HK-2 (cell line): ENCODE data around the gene CD38.
"Not testable (repeated sequence)": the region's sequence is repeated elsewhere in the genome, so short reads cannot be mapped to it uniquely, and the experiment has no call there.

Experiments used
- DNase-seq: peaks from one replicate; pipeline ENCODE4 v3.0.0-alpha.2; 2018; ENCODE audit not compliant: unreplicated experiment

The CD38 gene

DNA sequence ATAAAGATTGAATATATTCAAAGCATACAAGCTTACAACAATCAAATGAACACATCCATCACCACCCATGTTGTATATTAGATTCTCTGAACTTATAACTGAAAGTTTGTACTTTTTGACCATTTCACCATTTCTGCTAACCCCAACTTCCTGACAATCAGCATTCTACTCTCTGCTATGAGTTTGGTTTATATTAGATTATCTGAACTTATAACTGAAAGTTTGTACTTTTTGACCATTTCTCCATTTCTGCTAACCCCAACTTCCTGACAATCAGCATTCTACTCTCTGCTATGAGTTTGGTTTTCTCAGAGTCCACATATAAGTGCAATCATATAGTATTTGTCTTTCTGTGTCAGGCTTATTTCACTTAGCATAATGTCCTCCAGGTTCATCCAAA lies 15.7 kb upstream of the CD38 start:
- DNase-seq, result not testable (repeated sequence)

DNA sequence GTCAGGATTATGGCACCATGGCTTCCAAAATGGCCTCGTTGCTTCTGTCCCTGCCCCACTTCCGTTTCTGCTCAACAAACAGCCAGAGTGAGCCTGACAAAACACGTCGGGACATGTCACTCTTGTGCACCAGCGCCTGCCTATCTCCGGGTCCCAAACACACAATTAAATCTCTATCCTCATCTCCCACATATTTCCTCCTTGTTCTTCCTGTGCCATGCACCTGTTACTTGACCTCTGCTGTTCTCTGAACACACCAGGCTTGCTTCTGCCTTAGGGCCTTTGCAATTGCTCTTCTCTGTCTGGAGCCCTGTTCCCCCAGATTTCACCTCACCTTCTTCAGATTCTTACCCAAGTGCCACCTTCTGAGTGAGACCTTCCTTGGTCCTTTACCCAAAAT lies 12.7 kb upstream of the CD38 start:
- DNase-seq, result no peak

DNA sequence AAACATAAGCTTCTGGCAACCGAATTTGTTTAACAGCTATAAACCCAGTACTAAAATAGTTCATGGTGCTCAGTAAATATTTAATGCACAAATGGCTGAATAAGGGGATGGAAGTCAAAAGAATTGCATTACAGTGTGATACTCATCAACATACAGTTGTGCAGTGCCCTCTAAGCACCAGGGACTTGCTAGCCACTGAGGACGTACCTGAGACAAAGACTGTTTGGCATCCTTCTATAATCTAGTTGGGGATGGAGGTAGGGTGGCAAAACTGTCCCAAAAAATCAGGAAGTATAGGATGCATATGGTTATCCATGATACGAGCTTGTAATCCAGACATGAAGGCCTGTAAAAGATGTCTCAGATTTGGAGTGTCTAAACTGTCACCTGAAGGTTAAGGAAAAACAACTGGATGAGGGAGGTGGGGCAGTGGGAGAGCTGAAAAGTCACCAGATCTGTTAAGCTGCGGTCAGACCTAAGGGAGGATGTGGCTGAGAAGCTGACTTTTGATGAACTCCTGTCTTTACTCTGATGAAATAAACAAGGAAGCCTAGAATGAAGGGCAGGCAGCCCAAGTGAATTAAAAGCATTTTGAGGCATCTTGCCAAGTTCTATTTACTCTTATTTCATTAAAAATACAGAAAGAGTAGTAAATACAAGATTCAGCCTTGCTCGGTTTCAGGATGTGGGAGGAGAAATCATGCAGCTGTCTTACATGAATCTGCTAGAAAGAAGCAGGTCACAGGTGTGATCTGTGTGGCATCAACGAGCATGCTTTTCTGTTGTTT lies 12.0 kb upstream of the CD38 start:
- no peak for DNase-seq

DNA sequence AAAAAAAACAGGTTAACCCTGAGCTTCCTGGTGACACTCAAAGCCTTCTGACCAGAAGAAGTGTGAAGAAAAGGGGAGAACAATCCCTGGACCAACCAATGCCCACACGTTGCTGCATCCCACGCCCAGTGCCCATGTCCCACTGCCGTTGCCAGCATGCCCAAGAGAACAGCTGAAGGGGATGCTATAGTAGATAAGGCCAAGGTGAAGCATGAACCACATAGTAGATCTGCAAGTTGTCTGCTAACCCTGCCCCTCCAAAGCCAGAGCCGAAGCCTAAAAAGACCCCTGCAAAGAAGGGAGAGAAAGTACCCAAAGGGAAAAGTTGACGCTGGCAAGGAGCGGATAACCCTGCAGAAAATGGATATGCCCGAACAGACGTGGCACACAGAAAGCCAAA lies 11.3 kb upstream of the CD38 start:
- DNase-seq, result no peak

DNA sequence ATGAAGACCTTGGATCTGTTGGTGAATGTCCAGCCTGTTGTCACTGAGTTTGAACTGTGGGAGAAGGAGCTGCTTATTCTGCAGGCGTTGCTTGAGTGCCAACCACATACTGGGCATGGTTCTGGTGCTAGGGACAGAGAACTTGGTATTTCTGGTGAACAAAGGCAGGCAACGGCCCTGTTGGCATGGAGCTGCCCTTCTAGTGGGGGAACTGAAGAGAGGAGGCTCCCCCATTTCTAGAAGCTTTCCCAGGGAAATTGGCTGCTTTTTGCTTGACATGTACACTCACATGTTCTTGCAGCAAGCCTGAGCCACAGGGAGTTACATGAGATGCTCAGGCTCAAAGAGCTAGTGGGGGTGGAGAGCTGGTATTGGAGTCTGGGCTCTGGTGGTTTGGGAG lies 8.9 kb upstream of the CD38 start:
- DNase-seq, result no peak

DNA sequence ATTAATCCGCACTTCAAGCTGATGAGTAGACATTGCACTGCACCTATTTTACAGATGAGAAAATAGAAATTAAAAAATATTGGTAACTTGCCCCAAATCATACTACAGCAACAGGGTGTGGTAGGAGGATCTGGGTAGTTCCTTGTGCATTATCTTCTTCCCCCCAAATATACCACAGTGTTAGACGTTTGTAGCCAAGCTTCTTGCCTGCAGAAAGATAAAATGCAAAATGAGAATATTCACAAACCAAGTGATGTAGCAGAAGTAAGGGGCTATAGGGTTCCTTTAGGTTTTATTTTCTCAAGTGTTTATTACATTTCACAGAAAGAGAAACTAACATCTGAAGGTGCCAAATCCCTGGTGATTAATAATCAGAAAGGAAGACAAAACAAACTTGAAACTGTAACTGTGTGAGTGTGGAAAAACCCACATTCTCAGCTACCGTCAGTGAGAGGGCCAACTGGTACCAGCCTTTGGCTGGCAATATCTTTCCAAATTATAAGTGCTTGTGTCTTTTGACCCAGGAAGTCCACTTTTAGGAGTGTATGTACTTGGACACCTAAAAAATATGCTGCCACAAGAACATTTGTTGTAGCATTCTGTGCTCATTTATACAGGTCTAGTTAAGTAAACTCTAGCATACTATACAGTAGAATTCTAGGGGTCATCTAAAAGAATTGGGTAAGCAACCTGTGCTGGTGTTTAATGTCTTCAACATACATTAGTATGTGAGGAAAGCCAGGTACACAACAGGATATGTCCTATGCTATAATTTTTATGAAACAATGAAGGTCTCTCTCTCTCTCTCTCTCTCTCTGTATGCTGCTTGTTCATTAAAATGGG lies 6.7 kb upstream of the CD38 start:
- DNase-seq, result no peak

DNA sequence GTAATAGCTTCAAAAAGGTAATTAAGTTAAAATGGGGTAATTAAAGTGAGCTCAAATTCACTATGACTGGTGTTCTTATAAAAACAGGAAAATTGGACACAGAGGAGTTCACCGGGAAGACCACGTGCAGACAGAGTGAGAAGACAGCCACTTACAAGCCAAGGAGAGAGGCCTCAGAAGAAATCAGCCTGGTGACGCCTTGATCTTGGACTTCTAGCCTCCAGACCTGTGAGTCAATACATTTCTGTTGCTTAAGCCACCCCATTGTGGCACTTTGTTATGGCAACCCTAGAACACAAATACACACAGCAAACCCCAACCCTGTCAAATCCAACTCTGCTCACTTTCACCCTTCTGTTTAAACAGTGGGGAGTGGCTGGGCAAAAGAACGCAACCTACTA lies 4.1 kb upstream of the CD38 start:
- DNase-seq, result no peak

DNA sequence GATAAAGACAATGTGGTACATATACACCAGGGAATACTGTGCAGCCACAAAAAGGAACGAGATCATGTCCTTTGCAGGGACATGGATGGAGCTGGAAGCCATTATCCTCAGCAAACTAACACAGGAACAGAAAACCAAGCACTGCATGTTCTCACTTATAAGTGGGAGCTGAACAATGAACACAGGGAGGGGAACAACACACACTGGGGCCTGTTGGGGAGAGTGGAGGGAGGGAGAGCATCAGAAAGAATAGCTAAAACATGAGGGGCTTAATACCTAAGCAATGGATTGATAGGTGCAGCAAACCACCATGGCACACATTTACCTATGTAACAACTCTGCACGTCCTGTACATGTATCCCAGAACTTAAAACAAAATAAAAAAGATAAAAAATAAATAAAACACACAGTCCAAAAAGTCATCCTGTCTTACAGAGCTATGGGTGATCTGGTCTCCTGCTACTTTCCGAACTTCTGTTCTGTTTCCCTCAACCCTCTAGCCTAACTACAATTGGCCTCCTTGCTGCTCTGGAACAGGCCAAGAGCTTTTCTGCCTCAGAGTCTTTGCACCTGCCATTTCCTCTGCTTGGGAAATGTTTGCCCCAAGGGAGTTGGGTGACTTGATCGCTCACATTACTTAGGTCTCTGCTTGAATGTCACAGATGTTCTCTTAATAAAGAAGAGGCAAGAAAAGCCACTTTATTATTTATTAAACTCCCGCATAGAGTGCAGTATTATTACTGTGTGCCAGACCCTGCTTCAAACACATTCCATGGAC lies 1.1 kb upstream of the CD38 start:
- no peak for DNase-seq

DNA sequence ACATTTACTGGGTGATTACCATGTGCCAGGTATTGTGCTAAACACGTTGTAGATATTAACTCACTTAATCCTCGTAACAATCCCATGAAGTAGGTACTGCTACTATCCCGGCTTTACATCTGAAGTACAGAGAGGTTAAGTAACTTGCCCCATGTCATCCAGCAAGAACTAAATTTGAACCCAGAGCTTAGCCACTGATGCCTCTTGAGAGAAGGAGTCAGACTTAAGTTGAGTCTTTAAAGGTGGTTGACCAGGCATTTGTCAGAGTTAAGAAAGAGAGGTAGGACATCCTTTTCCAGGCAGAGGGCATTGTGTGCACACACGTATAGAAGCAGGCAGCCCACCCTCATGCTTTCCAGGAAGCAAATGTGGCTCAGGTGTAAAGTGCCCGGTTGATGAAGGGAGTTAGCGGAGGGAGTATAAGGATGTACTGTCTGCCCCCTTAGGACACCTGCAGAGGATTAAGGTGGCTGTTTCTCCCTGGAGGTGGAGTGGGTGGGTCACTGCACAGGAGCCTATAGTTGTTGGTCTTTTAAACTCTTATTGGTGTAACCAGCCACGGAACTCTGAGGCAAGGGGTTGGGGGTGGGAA lies 335 bp upstream of the CD38 start:
- no peak for DNase-seq

DNA sequence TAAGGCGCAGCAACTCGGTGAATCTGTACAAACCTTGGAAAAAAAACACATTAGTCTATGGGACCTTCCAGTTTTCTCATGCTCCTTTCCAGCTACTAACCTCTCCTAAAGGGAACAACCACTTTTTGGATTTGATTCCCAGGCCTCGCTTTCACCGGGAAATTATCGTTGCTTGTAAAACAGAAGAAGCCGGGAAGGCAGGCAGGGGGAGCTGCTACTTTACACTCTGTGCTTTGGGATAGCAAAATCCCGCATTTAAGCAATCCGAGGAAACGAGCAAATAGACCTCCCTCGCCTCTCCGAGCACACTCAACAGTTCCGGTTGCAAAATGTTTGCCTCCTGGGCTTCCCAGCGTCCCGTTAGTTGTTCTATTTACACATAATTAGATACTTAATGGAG lies 1.2 kb downstream of the CD38 start:
- peak; percentile 33 for DNase-seq

DNA sequence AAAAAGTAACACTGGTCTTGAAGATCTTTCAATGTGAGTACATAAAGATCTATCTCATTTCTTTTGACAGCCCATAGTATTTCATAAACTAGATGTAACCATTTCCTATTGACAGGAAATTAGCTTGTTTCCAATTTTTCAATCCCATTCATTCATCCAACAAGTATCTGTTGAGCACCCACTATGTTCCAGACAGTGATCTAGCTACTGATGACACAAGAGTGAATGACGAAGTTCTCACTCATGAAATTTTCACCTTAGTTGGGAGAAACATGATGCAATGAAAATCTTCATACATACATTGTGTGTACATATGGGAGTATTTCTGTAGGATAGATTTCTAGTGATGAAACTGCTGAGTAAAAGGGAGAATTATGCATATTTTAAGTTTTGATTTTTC lies 1.7 kb downstream of the CD38 start:
- no peak for DNase-seq

DNA sequence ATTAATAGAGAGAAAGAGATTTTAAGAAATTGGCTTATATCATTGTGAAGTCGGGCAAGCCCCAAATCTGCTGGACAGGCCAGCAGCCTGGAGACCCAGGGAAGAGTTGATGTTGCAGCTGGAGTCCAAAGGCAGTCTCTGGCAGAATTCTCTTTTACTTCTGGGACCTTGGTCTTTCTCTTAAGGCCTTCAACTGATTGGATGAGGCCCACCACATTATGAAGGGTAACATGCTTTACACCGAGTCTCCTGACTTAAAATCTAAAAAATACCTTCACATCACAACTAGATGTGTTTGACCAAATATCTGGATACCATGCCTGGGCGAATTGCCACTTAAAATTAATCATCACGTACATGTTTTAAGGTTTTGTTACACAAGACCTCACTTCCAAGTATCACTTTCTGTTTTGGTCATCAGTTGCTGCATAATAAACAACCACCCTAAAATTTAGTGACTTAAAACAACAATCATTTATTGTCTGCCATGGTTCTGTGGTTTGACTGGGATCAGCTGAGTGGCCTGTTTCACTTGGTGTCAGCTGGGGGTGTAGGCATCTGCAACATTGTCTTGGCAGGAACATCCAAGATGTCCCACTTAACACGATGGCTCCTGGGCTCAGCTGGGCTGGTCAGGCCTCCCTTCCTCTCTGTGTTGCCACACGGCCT lies 3.4 kb downstream of the CD38 start:
- DNase-seq, result no peak

DNA sequence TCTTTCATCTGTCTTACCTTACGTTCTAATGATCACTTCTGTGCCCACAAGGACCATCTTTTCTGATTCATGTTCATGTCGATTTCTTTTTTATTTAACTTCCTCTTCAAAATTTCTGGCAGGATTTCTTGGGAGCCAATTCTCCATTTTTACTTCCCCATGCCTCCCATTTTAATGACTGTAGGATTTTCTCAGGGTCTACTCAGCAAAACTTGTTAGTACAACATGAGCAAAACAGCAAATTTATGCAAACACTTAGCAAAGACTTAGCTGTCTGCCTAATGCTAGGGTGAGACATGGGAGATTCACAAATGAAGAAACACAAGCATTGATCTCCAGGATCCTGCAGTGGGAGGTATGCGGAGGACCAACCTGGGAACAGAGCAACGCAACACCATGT lies 5.5 kb downstream of the CD38 start:
- DNase-seq, result no peak

DNA sequence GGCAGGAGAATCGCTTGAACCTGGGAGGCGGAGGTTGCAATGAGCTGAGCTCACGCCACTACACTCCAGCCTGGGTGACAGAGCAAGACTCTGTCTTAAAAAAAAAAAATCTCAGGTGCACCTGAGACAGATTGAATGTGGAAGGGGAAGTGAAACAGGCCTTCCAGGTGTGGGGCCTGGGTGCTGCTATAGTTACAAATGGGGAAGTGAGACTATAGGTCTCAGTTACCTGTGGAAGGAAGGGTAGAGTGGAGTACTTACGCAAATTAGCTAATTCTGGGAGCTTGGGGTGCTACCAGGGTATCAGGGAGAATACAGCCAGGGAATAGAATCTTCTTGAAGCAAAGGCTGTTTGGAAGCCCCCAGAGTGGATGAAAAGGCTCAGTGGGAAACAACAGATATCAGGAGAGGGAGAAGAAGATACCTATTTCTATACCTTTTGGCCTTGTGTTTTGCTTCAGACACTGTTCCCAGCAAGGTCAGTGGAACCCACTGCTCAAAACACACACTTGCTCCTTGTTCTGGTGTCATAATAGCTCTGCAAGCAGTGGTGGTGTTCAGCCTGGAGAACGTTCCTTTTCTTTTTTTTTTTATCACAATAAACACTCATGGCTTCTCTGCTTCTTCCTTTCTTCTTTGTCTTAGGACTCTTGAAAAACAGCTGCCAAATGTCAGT lies 7.0 kb downstream of the CD38 start:
- DNase-seq, result no peak

DNA sequence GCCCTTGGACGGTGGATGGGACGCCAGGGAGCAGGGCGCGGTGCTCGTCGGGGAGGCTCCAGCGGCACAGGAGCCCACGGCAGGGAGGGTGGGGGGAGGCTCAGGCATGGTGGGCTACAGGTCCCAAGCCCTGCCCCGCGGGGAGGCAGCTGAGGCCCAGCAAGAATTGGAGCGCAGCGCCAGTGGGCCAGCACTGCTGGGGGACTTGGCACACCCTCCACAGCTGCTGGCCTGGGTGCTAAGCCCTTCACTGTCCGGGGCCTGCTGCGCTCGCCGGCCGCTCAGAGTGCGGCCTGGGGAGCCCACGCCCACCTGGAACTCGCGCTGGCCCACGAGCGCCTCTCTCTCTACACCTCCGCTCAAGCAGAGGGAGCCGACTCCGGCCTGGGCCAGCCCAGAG lies 8.6 kb downstream of the CD38 start:
- DNase-seq, result no peak

DNA sequence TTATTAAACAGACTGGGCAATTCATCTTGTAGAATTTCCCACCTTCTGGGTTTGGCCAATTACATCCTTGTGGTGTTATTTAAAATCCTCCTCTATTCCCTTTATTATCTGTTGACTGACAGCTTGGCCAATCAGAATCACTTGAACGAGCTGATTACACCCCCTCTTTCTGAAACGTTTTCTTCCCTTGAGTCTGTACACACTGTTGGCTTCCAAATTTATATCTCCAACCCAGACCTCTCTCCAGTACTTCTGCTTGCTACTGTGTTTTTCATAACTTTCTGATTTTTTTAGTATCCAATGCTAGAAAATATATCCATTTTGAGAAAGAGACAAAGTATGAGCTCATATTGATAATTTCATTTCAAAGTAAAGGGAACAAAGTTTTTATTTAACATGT lies 14.8 kb downstream of the CD38 start:
- no peak for DNase-seq

DNA sequence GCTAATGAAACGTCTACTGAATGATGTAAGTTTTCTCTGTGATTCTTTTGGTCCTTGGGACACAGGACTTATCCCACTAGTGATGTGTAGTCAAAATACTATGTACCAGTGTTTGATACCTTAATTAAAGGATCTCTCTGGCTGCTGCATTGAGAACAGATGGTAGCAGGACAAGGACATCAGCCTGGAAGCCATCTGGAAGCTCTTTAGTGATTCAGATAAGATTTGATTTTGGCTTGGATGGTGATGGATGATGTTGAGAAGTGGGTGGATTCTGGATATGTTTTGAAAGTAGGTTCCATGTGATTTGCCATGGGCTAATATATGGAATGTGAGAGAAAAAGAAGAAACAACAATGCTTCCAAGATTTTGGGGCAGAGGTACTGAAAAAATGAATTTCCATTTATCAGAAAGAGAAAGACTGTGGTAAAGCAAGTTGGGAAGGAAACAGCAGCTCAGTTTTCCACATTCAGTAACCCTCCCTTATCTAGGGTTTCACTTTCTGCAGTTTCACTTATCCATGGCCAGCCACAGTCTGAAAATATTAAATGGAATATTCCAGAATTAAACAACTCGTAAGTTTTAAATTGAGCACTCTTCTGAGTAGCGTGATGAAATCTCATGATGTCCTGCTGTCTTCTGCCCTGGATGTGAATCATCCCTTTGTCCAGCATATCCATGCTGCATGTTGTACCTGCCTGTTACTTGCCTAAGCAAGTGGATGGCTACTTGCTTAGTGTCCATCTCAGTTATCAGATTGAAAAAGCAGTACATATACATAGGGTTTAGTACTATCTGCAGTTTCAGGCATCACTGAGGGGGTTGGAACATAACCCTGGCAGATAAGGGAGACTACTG lies 15.6 kb downstream of the CD38 start:
- no peak for DNase-seq

DNA sequence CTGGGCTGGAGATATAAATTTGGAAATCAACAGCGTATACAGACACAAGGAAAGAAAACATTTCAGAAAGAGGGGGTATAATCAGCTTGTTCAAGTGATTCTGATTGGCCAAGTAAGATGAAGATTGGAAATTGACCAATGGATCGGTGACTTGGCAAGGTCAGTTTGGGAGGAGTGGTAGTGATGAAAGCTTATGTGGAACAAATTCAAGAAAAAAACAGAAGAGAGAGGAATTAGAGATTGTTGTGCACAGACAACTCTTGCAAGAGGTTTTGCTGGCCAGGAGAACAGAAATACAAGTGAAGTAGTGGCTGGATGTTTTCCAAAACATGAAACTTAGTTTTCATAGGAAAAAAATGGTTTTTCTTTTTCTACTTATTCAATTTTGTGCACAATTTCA lies 16.3 kb downstream of the CD38 start:
- DNase-seq, result no peak

DNA sequence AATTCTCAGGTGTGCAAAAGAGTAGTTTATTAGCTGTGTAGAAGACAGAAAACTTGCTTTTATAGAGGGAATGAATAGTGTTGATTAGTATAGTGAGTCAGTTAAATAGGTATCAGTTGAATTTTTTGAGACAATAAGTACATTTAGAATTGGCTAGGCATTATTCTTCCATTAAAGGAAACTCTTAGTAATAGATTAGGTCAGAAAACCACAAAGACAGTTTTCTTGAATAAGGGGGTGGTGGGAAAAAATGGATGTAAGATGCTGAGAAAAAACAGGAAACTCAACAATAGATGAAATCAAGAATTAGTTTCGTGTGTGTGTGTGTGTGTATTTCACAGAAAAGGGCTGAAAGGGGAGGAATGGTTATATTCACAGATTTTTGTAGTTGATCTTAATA lies 16.8 kb downstream of the CD38 start:
- DNase-seq, result no peak

DNA sequence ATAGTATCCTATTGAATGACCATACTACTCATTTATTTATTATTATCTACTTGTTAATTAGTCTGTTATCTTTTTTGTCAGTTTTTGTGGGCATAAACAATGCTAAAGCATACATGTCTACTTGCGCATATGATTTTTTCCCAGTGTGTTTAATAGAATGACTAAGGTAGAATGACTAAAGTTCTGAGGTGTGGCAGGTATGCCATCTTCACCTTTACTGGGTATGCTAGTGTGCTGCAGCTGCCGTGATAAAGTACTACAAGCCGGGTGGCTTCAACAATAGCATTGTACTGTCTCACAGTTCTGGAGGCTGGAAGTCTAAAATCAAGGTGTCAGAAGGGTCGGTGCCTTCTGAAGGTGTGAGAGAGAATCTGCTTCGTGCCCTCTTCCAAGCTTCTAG lies 19.2 kb downstream of the CD38 start:
- DNase-seq, result no peak
